OCI-LY7 (cell line): ENCODE data around the gene NCOA7. TPM values are rescaled to one million over a fixed set of nuclear protein-coding genes. Genes with fewer than 3 reads are reported as not detected.

Experiments
- BruUV-seq: library from RNA; stranded (reverse); fragments of 400-500 nt; replicated peaks from 2 replicates; lab custom pipeline; 2021; lab: Mats Ljungman, UMichigan
- CTCF ChIA-PET: fragments of 300-600 bp; sonication (Branson Sonifier 250); formaldehyde crosslinking; loops from one replicate; lab custom pipeline; 2022; ENCODE audit warnings: antibody characterized with exemption; ENCODE audit not compliant: unreplicated experiment; lab: Charles Lee
- POLR2A ChIA-PET: fragments of 300-600 bp; sonication (Branson Sonifier 250); formaldehyde crosslinking; loops from one replicate; lab custom pipeline; 2022; ENCODE audit warnings: antibody characterized with exemption; lab: Charles Lee
- DNase-seq: peaks from one replicate; pipeline ENCODE4 v3.0.0-alpha.2; 2015; ENCODE audit warnings: low spot score
- H2AFZ ChIP-seq: fragments of 200-600 bp; sonication (generic), shearing (Covaris generic); 2 replicates; pipeline ENCODE4 v1.6.1; 2014; ENCODE audit warnings: mild to moderate bottlenecking, antibody characterized with exemption, low read length, moderate library complexity
- H3K27ac ChIP-seq: fragments of 200-600 bp; sonication (generic); 2 replicates; pipeline ENCODE4 v1.5.1; 2014; ENCODE audit warnings: mixed run types, low read depth, mild to moderate bottlenecking, moderate library complexity, low read length, inconsistent platforms; ENCODE audit not compliant: poor library complexity, severe bottlenecking
- H3K36me3 ChIP-seq: fragments of 200-600 bp; sonication (generic); 2 replicates; pipeline ENCODE4 v1.6.1; 2014; ENCODE audit warnings: mild to moderate bottlenecking, antibody characterized with exemption, low read length, moderate library complexity, mixed read lengths; ENCODE audit not compliant: insufficient read depth
- H3K4me1 ChIP-seq: fragments of 200-600 bp; sonication (generic); 2 replicates; pipeline ENCODE4 v1.5.1; 2014; ENCODE audit warnings: mild to moderate bottlenecking, low read length; ENCODE audit not compliant: insufficient read depth, poor library complexity, severe bottlenecking
- H3K4me2 ChIP-seq: fragments of 200-600 bp; sonication (generic); 2 replicates; pipeline ENCODE4 v1.6.1; 2014; ENCODE audit warnings: mild to moderate bottlenecking, low read length
- H3K4me3 ChIP-seq: fragments of 200-600 bp; sonication (generic); 2 replicates; pipeline ENCODE4 v1.5.1; 2014; ENCODE audit warnings: mild to moderate bottlenecking, low read depth, low read length; ENCODE audit not compliant: poor library complexity, severe bottlenecking
- H3K79me2 ChIP-seq: fragments of 200-600 bp; sonication (generic); 2 replicates; pipeline ENCODE4 v1.6.1; 2016; ENCODE audit warnings: low read depth, mild to moderate bottlenecking, low read length, moderate library complexity, mixed read lengths; ENCODE audit not compliant: insufficient read depth
- H3K9me2 ChIP-seq: fragments of 200-600 bp; sonication (generic); 2 replicates; pipeline ENCODE4 v1.6.1; 2016; ENCODE audit warnings: mild to moderate bottlenecking, low read length, mixed read lengths; ENCODE audit not compliant: insufficient read depth
- H3K9me3 ChIP-seq: fragments of 200-600 bp; sonication (generic); 2 replicates; pipeline ENCODE4 v1.6.1; 2014; ENCODE audit warnings: mild to moderate bottlenecking, mixed run types, low read length, mixed read lengths
- H4K20me1 ChIP-seq: fragments of 200-600 bp; sonication (generic); 2 replicates; pipeline ENCODE4 v1.6.1; 2014; ENCODE audit warnings: mild to moderate bottlenecking, antibody characterized with exemption, low read length, moderate library complexity, mixed read lengths; ENCODE audit not compliant: insufficient read depth
- EZH2phosphoT487 ChIP-seq: fragments of 200-600 bp; sonication (generic); IDR thresholded peaks from 2 replicates; pipeline ENCODE4 v1.6.1; 2018; ENCODE audit warnings: low read depth, borderline replicate concordance, mild to moderate bottlenecking, mixed run types, antibody characterized with exemption, low read length, moderate library complexity, mixed read lengths
- intact Hi-C: fragments of 100-400 bp; cut with micrococcal nuclease; formaldehyde crosslinking; loops from one replicate; pipeline ENCODE4 v1.10.0; 2022; ENCODE audit not compliant: unreplicated experiment
- total RNA-seq, 2 experiments: library from RNA; depleted of rRNA in 1 of 2; stranded (reverse); fragments of >200 nt in 1 of 2; shearing (Covaris generic) in 1 of 2; gene quantifications; 2 replicates each; pipeline ENCODE4 v1.2.3, GENCODE V29; 2014 to 2022
- TF ChIP-seq, protein P1 (sequence below): fragments of 200-600 bp; sonication (generic); conservative IDR thresholded peaks from 2 replicates; pipeline ENCODE4 v1.5.1; 2014; ENCODE audit warnings: mild to moderate bottlenecking, antibody characterized with exemption, low read length, moderate library complexity, mixed read lengths

NCOA7 gene
- total RNA-seq, 2 experiments from 2014 or later: 14.8 to 52.2 TPM

DNA sequence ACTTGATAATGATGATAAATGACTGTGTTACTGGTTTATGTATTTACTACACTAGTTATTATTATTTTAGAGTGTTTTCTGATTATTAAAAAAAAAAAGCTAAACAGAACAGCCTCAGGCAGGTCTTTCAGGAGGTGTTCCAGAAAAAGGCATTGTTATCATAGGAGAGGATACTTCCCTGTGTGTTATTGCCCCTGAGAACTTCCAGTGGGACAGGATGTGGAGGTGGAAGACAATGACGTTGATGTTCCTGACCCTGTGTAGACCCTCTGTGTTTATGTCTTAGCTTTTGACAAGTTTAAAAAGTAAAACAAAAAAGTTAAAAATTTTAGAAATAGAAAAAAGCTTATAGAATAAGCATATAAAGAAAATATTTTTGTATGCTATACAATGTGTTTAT, 49.1 kb downstream of the NCOA7 start:
- Histone ChIP-seq H3K36me3 (peaks cover 5% of the 10 kb centered on the region), H3K79me2 (peaks cover 46% of the 10 kb centered on the region; the same call in 1 of the 2 replicates), H3K9me2 (no peaks in the 10 kb centered on the region), H3K4me2 (no peak overlapping the region), H3K4me3 (no peak overlapping the region), H4K20me1 (no peaks in the 10 kb centered on the region), H3K9me3 (no peaks in the 10 kb centered on the region), H3K27ac (no peak overlapping the region), H2AFZ (no peak overlapping the region), H3K4me1 (peaks cover 18% of the 10 kb centered on the region)
- no TSS peak for BruUV-seq
- TF ChIP-seq EZH2phosphoT487: no peak
- TF ChIP-seq, protein P1, sequence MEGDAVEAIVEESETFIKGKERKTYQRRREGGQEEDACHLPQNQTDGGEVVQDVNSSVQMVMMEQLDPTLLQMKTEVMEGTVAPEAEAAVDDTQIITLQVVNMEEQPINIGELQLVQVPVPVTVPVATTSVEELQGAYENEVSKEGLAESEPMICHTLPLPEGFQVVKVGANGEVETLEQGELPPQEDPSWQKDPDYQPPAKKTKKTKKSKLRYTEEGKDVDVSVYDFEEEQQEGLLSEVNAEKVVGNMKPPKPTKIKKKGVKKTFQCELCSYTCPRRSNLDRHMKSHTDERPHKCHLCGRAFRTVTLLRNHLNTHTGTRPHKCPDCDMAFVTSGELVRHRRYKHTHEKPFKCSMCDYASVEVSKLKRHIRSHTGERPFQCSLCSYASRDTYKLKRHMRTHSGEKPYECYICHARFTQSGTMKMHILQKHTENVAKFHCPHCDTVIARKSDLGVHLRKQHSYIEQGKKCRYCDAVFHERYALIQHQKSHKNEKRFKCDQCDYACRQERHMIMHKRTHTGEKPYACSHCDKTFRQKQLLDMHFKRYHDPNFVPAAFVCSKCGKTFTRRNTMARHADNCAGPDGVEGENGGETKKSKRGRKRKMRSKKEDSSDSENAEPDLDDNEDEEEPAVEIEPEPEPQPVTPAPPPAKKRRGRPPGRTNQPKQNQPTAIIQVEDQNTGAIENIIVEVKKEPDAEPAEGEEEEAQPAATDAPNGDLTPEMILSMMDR: no peak
- CTCF ChIA-PET: no interaction called here
- DNase-seq: no peak
- POLR2A ChIA-PET: interaction anchor here (0.6 to 2.1 kb wide), 6 partner anchors 10 to 50 kb away, joined by 3 to 21 read pairs (median 4); partner anchors contain the start of gene NCOA7
- intact Hi-C loops: no loop called here

DNA sequence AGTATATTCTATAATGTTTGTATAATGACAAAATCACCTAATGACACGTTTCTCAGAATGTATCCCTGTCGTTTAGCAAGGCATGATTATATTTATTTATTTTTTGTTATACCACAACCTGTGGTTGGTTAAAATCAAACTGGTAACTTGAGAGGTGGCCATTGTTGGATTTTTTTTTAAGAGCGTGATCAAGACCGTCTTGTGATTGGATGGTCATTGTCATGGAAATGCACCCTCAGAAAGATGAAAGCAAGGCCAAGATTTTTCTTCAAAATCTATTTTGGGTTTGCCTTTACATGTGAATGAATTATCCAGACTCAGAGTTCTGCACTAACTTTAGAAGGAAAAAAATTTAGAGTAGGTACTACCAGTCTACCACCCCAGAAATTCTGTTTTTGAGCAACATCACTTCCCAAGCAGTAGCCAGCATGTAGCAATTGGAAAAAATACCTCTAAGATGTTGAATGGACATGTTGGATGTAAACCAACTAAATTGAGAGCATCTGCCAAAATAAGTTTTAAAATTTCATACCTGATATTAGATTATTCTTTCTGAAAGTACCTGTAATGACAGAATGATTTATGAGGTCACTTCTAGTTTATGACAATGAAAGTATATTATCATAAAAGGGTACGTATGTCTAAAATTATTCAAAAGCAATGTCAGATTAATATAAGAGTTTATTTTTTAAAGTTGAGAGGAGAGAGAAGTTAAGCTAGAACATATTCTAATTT, 50.8 kb downstream of the NCOA7 start:
- intact Hi-C loops: no loop called here
- TF ChIP-seq, protein P1: no peak
- no peak for TF ChIP-seq EZH2phosphoT487
- CTCF ChIA-PET: no interaction called here

More for the DNA sequence above, 50.8 kb downstream of the NCOA7 start:
- Histone ChIP-seq H4K20me1 (no peaks in the 10 kb centered on the region), H3K36me3 (peaks cover 5% of the 10 kb centered on the region; the same call in 1 of the 2 replicates), H3K4me3 (no peak overlapping the region), H3K9me3 (no peaks in the 10 kb centered on the region), H3K4me2 (no peak overlapping the region), H3K9me2 (no peaks in the 10 kb centered on the region), H3K4me1 (peaks cover 18% of the 10 kb centered on the region), H3K79me2 (peaks cover 34% of the 10 kb centered on the region; the same call in 1 of the 2 replicates), H2AFZ (no peak overlapping the region), H3K27ac (no peak overlapping the region)
- no peak for DNase-seq
- no TSS peak for BruUV-seq
- POLR2A ChIA-PET: no interaction called here
